K562 (cell line): ENCODE data around the gene MEAK7.

Source experiments
- CTCF ChIP-seq, 3 experiments: IDR thresholded peaks in 2 of 3; conservative IDR thresholded peaks in 1 of 3; 2 replicates each; pipeline ENCODE4 v1.5.1; 2011 to 2012; ENCODE audit warnings: low read length in 3 of 3, mild to moderate bottlenecking in 3 of 3, control low read depth in 2 of 3, improper control_type of control experiment in 1 of 3, inconsistent platforms in 1 of 3, low read depth in 1 of 3, mixed read lengths in 1 of 3, moderate library complexity in 1 of 3; ENCODE audit not compliant: insufficient read depth in 2 of 3
- RAD21 ChIP-seq, 2 experiments: fragments of 250-450 bp in 1 of 2; fragments of 450-650 bp in 1 of 2; sonication (Bioruptor Pico) in 1 of 2; formaldehyde crosslinking in 1 of 2; IDR thresholded peaks in 1 of 2; conservative IDR thresholded peaks in 1 of 2; 2 replicates each; pipeline versions ENCODE4 v1.4.0 to v1.8.0; 2020 to 2022; ENCODE audit warnings: mild to moderate bottlenecking in 2 of 2, moderate library complexity in 1 of 2
- SMARCB1 ChIP-seq: IDR thresholded peaks from 2 replicates; pipeline ENCODE4 v1.6.1; 2011; ENCODE audit warnings: improper control_type of control experiment, low read depth; ENCODE audit not compliant: insufficient read length

- TF ChIP-seq CTCF (IDR thresholded peaks at IDR 0.05 in 2 of 3, conservative IDR thresholded peaks at IDR 0.05 in 1 of 3; ENCODE audit: insufficient read depth in 2 of 3, low read depth in 1 of 3, low read length in 3 of 3) (no peak), SMARCB1 (no peak), RAD21 (CRISPR knock-in tag; conservative IDR thresholded peaks at IDR 0.05 in 1 of 2, IDR thresholded peaks at IDR 0.05 in 1 of 2) (no peak)
Observed at GRCh38 chr16:84541999-84542817, 37.7 kb upstream of the MEAK7 start.
